ENCODE data around the gene KCNA3. TPM values are rescaled to one million over a fixed set of nuclear protein-coding genes. Genes with fewer than 3 reads are reported as not detected.

KCNA3 gene
- total RNA-seq, 4 donors from 2014 or later: 2.9 to 22.4 (median 10.9) TPM

- no peak for DNase-seq
- intact Hi-C loops (cut with DNase I; ENCODE audit: low total_unique reads): no loop called here
- no peaks in the 10 kb centered on the region for H3K4me1 ChIP-seq
Observed at GRCh38 chr1:110710314-110710713, 35.6 kb upstream of the KCNA3 start.

DNA sequence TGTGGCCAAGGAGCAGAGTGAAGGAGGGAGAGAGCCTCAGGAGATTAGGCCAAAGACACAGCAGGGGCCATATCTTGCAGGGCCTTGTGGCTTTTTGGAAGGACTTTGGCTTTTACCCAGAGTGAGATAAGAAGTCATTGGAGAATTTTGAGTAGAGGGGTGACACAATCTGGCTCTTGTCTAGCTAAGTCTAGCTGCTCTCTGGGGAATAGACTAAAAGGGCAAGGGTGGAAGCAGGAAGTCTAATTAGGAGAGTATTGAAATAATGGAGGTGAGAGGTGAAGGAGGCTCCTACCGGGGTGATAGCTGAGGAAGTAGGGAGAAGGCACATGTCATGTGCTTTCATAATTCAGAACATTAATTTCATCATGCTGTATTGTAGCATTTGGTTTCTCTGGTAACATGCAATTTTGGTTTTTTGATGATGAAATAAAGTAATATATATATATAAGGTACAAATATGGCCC lies 34.3 kb upstream of the KCNA3 start:
- 62 to 71% methylated on average over 1 of the region's 1 CpG for WGBS, 2 donors (ENCODE audit: low coverage in 1 of 2)
- no peaks in the 10 kb centered on the region for H3K9me3 ChIP-seq
- no peak overlapping the region for H3K4me3 ChIP-seq
- H3K4me1 ChIP-seq: no peaks in the 10 kb centered on the region
- no peak for DNase-seq
- TF ChIP-seq EP300 (IDR thresholded peaks at IDR 0.05; ENCODE audit: low read depth) (no peak), POLR2A (IDR thresholded peaks at IDR 0.05) (no peak)
- in situ Hi-C loops (cut with MboI; ENCODE audit: low pct_ligation_motif_present in 1 of 4, low pct_unique_long_range_greater_than_20kb in 1 of 4, low sequenced_read_pairs in 3 of 4): no loop called here
- no peaks in the 10 kb centered on the region for H3K36me3 ChIP-seq
- H3K27ac ChIP-seq: no peak overlapping the region
- intact Hi-C loops (cut with DNase I; ENCODE audit: low total_unique reads): no loop called here
- H3K27me3 ChIP-seq: no peaks in the 10 kb centered on the region

More at GRCh38 chr1:110710314-110710713, 35.6 kb upstream of the KCNA3 start:
- Histone ChIP-seq H3K9me3 (no peaks in the 10 kb centered on the region), H3K4me3 (no peak overlapping the region), H3K36me3 (no peaks in the 10 kb centered on the region), H3K27ac (no peak overlapping the region), H3K27me3 (no peaks in the 10 kb centered on the region)
- no peak for TF ChIP-seq EP300 (IDR thresholded peaks at IDR 0.05; ENCODE audit: low read depth)
- TF ChIP-seq CTCF (IDR thresholded peaks at IDR 0.05): no peak
- no peak for TF ChIP-seq POLR2AphosphoS5 (IDR thresholded peaks at IDR 0.05)
- TF ChIP-seq POLR2A (IDR thresholded peaks at IDR 0.05): no peak
- in situ Hi-C loops (cut with MboI; ENCODE audit: low pct_ligation_motif_present in 1 of 4, low pct_unique_long_range_greater_than_20kb in 1 of 4, low sequenced_read_pairs in 3 of 4): no loop called here
- 83 to 96% methylated on average over 2 to 4 of the region's 4 CpGs for WGBS, 2 donors (ENCODE audit: low coverage in 1 of 2)

GRCh38 chr1:110707232-110707631 lies 32.5 kb upstream of the KCNA3 start:
- Histone ChIP-seq H3K36me3 (no peaks in the 10 kb centered on the region), H3K9me3 (no peaks in the 10 kb centered on the region), H3K4me3 (no peak overlapping the region), H3K27ac (no peak overlapping the region), H3K4me1 (no peaks in the 10 kb centered on the region), H3K27me3 (no peaks in the 10 kb centered on the region)
- in situ Hi-C loops (cut with MboI; ENCODE audit: low pct_ligation_motif_present in 1 of 4, low pct_unique_long_range_greater_than_20kb in 1 of 4, low sequenced_read_pairs in 3 of 4) (no loop called here), intact Hi-C loops (cut with DNase I; ENCODE audit: low total_unique reads) (no loop called here)
- TF ChIP-seq CTCF (IDR thresholded peaks at IDR 0.05): no peak
- TF ChIP-seq EP300 (IDR thresholded peaks at IDR 0.05; ENCODE audit: low read depth): no peak
- no peak for TF ChIP-seq POLR2AphosphoS5 (IDR thresholded peaks at IDR 0.05)
- no peak for TF ChIP-seq POLR2A (IDR thresholded peaks at IDR 0.05)
- 82% methylated on average over 2 of the region's 2 CpGs; no CpG with 5 or more reads in 1 of the 2 donors for WGBS, 2 donors (ENCODE audit: low coverage in 1 of 2)
- no peak for DNase-seq

DNA sequence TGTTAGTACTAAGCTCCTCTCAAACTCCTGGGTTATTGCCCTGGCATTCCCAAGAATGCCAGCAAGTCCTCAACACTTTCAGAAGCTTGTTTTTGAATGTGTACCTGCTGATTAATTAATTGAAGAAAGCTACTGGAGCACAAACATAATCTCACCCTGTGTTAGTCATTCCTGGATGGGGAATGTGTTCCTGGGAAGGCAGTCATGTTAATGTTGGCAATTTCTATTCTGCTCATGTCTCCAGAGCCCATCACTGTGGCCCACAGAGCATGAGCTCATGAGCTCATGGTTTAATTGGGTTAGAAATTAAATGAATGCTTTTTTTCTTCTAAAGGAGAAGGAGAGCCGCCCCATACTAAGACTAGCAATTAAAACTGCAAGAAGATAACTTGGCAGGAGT lies 31.9 kb upstream of the KCNA3 start:
- no peaks in the 10 kb centered on the region for H3K9me3 ChIP-seq
- H3K4me1 ChIP-seq: no peaks in the 10 kb centered on the region
- 57 to 82% methylated on average over 1 of the region's 1 CpG for WGBS, 2 donors (ENCODE audit: low coverage in 1 of 2)
- no peak for TF ChIP-seq CTCF (IDR thresholded peaks at IDR 0.05)
- TF ChIP-seq EP300 (IDR thresholded peaks at IDR 0.05; ENCODE audit: low read depth): no peak
- no peak for TF ChIP-seq POLR2AphosphoS5 (IDR thresholded peaks at IDR 0.05)
- no peak for TF ChIP-seq POLR2A (IDR thresholded peaks at IDR 0.05)
- H3K27me3 ChIP-seq: no peaks in the 10 kb centered on the region
- H3K27ac ChIP-seq: no peak overlapping the region
- no peaks in the 10 kb centered on the region for H3K36me3 ChIP-seq
- no peak overlapping the region for H3K4me3 ChIP-seq
- no peak for DNase-seq
- intact Hi-C loops (cut with DNase I; ENCODE audit: low total_unique reads): no loop called here
- in situ Hi-C loops (cut with MboI; ENCODE audit: low pct_ligation_motif_present in 1 of 4, low pct_unique_long_range_greater_than_20kb in 1 of 4, low sequenced_read_pairs in 3 of 4): no loop called here

DNA sequence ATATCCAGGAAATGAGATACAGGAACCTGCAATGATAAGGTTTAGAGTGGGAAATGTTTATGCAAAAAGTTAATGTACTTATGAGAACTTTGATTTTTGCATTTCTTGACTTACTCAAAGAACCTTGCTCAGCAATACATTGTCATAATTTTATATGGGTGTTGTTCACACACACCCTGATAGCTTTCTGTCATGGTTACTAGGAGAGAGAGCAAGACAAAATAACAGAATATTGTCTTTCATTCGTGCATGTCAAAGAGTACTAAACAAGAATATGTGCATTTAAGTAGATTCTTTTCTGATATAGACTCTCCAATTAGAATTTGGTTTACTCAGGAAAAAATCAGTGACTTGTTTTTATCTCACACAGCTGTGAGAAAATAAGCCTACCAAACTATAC lies 27.5 kb upstream of the KCNA3 start:
- no peak for TF ChIP-seq EP300 (IDR thresholded peaks at IDR 0.05; ENCODE audit: low read depth)
- TF ChIP-seq POLR2AphosphoS5 (IDR thresholded peaks at IDR 0.05): no peak
- TF ChIP-seq CTCF (IDR thresholded peaks at IDR 0.05): no peak
- TF ChIP-seq POLR2A (IDR thresholded peaks at IDR 0.05): no peak
- no peaks in the 10 kb centered on the region for H3K36me3 ChIP-seq
- DNase-seq: no peak
- H3K4me1 ChIP-seq: no peaks in the 10 kb centered on the region
- no peaks in the 10 kb centered on the region for H3K27me3 ChIP-seq
- 56 to 57% methylated on average over 1 of the region's 1 CpG for WGBS, 2 donors (ENCODE audit: low coverage in 1 of 2)
- in situ Hi-C loops (cut with MboI; ENCODE audit: low pct_ligation_motif_present in 1 of 4, low pct_unique_long_range_greater_than_20kb in 1 of 4, low sequenced_read_pairs in 3 of 4): no loop called here
- no peak overlapping the region for H3K27ac ChIP-seq
- intact Hi-C loops (cut with DNase I; ENCODE audit: low total_unique reads): no loop called here
- no peak overlapping the region for H3K4me3 ChIP-seq
- no peaks in the 10 kb centered on the region for H3K9me3 ChIP-seq

Data from transverse colon (tissue), 4 donors.